GM21360 (cell line): ENCODE results near the gene MCFD2.
"Not testable (repeated sequence)": the region's sequence is repeated elsewhere in the genome, so short reads cannot be mapped to it uniquely, and the experiment has no call there.

ENCODE experiments used
- ATAC-seq: cut with Tn5 transposase; IDR thresholded peaks from one replicate; pipeline ENCODE4 v1.9.1; 2021; ENCODE audit warnings: mild to moderate bottlenecking, moderate library complexity; ENCODE audit not compliant: unreplicated experiment

The MCFD2 gene

DNA sequence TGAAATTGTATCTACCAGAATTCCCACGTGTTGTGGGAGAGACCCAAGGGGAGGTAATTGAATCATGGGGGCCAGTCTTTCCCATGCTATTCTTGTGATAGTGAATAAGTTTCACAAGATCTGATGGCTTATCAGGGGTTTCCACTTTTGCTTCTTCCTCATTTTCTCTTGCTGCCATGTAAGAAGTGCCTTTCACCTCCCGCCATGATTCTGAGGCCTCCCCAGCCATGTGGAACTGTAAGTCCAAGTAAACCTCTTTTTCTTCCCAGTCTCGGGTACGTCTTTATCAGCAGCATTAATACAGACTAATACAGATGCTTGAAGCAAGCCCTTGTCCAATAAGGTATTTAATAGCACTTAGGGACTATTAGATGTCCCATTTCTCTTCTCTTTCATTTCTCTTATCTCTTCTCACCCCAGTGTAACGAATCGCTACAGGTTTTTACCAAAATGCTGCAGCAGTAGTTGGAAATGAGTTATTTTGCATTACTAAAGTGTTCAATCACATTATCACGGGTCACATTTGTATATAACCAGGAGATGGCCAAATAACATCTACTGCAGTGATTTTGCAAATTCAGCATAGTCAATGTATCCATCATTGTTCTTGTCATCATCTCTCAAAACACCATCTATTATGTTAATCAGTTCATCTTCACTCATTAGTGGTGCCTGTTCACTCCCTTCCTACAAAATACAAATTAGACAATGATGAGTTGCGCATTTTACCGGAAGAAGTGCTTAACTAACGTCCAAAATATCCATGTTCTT is 10.5 kb downstream of the MCFD2 start:
- not testable (repeated sequence) for ATAC-seq

DNA sequence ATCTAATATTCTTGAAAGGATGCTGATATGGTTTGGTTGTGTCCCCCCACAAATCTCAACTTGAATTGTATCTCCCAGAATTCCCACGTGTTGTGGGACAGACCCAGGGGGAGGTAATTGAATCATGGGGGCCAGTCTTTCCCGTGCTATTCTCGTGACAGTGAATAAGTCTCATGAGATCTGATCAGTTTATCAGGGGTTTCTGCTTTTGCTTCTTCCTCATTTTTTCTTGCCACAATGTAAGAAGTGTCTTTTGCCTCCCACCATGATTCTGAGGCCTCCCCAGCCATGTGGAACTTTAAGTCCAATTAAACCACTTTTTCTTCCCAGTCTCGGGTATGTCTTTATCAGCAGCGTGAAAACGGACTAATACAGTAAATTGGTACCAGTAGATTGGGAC is 12.6 kb downstream of the MCFD2 start:
- ATAC-seq: not testable (repeated sequence)

DNA sequence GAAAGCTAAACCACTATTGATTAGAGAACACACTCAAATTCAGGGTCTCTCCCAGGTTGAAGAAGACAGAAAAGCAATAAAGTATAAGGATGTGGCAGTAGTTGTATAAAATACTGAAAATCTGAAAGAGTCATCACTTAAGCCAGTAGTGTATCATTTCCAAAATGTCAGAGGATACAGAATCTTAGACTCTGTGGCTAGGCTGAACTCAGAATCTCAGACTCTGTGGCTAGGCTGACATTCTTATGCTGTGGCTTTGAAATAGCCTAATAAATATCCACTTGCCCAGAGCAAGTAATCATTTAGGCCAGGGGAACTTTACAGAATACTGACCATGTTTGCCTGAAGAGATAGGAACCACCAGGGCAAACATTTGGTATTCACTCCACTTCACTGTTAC is 13.1 kb downstream of the MCFD2 start:
- ATAC-seq: no peak

DNA sequence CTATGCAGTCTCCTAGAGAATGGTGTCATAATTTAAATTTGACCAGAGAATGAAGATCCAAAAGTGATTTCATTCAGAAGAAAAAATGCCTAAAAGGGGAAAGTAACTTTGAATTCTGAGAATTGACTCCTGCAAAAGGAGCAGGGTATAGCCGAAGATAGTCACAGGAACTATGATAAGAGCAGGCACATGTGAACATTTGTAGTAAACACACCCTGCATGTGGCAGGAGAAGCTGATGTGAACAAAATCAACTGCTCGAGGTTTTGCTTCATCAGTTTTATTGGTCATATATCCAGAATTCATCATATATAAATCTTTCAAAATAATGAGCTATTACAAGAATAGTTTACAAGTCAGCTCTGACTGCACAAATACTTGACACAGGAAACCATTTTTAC is 14.0 kb downstream of the MCFD2 start:
- no peak for ATAC-seq

DNA sequence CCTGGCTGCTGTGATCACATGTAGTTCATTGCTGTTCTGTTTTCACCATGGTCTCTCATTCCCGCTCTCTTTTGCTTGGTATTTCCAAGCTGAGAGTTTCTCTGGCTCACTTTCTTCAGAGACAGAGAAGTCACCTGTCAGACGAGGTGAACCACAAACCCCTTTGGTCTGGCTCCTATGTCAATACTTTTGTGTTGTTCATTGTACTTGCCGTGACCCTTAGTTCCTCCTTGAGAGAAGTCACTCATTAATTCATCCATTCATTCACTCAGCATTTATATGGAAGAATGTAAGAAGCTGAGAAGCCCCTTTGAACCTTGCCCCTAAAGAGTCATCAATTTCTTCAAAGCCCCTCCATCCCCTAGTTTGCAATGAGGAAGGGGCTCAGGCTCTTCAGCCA is 15.2 kb downstream of the MCFD2 start:
- ATAC-seq: no peak

DNA sequence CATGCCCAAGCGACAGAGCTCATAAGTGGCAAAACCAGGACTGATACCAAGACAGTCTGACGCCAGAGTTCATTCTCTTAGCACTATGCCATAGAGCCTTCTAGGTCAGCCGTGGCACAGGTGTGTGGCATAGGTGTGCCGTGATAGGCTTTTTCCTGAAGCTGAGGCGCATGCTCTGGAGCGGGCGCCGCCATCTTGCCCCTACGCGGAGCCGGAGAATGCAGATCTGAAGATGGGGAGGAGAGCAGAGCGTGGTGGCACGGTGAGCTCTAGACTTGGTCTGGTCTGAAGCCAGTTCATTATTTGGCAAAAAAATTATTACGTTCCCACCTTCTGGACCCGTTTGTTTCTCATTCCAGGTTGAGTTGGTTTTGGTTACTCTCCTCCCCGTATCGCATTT is 16.6 kb downstream of the MCFD2 start:
- ATAC-seq: no peak

DNA sequence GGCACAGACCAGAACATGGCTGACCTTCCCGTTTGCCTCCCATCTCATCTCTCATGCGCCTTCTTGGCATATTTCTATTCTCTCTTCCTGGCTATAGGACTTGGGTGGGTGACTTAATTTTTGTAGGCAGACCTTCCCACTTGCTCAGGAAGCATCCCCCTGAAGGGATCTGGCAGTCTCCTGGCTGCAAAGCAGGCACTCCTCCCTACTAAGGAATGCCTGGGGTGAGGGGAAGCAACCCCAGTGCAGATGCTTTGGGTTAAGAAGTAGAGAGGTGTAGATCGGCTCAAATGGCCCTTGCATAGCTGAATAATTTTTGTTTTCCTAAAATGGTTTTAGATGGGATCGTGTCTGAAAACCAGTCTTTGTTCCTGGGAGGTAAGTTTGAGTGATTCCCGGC is 17.6 kb downstream of the MCFD2 start:
- no peak for ATAC-seq

DNA sequence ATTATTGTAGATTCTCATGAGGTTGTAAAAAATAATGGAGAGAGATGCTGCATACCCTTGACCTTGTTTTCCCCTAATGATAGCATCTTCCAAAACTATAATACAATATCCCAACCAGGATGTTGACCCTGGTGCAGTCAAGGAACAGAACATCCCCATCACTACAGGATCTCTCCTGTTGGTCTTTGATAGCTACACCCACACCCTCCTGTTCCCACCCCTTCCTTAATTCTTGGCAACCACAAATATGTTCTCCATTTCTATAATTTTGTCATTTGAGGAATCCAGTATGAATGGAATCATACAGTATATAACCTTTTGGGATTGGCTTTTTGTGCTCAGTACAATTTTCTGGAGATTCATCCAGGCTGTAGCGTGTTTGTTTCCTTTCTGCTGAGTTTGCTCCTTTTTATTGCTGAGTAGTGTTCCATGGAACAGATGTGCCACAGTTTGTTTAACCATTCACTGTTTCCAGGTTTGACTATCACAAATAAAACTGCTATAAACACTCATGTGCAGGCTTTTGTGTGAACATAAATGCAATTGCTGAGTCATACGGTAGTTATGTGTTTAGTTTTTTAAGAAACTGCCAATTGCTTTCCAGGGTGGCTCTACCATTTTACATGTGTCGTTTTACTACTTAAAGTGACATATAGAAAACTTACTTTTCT is 22.2 kb downstream of the MCFD2 start:
- ATAC-seq: no peak

DNA sequence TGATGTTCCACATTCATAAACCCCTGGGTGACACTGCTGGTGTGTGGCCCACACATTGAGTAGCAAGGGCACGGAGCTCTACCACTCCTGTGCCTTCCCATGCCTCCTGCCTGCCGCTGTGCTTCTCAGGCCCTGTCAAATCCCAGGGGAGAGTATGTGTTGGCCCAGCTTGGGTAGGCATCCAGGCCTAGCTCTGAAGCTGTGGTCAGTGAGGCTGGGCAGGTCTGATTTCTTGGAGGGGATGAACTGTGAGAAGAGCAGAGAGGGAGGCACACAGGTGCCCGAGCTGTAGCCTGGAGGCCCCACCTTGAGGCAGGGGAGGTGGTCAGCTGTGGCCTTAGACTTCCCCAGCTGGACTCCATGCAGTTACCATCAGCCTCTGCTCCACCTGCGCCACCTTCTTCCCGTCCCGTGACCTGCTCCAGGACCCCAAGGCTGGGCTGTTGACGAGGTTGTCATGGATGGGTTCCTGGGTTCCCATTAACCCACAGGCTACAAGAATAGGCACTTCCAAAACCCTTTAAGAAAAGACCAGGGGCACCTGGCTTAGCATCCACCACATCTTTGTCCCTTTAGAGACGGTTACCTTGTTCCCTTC is 23.6 kb downstream of the MCFD2 start:
- no peak for ATAC-seq

DNA sequence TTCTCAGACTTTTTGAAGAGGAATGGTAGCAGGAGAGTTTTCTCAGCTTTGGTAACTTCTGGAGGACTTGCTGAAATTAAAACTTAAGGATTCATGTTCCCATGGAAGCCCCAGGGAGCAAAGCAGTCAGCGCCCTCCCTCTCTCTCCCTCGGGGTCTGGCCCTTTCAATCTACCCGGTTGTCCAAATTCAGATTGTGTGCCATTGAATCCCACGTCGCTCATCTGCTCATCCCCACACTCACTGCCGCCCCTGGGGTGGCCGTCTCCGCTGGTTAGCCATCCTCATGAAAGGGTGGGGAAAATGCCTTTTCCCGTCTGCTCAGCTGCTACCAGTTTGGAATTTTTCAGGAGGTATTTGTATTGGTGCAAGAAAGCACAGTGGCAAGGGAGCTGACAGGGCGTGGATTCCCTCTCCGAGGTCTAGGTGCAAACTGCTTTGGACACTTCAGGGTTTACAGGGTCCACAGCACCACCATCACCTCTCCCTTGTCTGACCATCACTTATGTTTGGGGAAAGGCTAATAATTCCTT is 27.1 kb downstream of the MCFD2 start:
- ATAC-seq: no peak

DNA sequence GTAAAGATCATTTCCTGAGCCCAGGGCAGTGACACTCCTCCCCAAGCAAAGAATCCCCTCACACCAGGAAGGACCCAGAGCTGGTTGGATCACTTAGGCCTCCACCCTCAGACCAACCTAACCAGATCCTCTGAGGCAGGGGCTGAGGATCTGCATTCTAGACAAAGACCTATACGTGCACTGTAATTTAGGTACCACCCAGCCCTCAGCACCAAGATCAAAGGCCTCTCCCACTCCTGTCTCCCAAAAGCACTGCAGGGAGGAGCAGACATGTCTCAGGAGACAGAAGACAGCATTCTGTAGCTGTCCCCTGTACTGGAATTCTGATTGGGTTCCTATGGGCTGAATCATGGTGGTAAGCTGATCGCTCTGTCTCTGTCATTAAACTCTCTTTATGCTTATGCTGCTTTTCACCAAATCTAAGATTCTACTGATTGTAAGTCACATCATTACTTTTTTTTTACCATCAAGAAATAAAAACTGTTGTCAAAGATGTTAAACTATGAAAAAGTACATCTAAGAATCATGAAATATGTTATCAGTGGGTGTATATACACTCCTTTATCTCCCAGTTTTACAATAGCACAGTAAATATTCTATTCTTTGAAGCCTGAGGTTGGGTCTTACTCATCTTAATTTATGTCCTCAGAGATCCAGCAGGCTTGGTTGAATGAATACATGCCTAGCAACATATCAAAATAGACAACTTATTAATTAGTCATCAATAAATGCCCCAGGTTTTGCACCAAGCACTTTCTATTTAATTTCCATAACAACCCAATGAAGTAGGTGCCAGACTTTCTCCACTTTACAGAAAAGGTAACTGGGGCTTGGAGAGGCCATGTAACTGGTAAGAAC is 28.3 kb downstream of the MCFD2 start:
- no peak for ATAC-seq

DNA sequence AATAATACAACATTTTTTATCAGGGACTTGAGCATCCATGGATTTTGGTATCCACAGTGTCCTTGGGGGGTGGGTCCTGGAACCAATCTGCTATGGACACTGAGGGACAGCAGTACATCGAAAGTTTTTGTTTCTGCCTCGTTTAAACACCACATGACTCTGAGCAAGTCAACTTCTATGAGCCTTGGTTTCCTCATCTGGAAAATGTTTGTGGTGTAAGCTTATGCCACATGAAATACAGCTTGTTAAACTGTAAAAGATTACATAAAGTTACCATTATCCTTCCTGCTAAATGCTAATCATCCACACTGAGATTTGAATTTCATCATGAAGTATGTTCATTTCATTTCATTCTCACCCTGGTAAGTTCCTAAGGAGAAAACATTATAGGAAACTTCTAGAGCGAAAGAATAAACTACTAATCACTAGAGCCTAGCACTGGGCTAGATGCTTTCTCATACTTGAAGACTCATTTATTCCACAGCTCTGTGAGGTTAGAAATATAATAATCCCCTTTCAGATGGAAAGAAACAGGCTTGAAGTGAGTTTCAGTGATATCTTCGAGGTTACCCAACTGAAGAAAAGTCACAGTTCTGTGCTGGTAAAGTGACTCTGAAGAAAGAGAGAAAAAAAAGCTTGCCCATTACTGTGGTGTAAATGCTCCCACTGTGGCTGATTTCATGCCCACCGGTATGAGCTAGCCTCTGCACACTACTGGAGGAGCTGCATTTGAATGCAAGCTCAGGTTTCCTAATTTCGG is 29.2 kb downstream of the MCFD2 start:
- no peak for ATAC-seq

DNA sequence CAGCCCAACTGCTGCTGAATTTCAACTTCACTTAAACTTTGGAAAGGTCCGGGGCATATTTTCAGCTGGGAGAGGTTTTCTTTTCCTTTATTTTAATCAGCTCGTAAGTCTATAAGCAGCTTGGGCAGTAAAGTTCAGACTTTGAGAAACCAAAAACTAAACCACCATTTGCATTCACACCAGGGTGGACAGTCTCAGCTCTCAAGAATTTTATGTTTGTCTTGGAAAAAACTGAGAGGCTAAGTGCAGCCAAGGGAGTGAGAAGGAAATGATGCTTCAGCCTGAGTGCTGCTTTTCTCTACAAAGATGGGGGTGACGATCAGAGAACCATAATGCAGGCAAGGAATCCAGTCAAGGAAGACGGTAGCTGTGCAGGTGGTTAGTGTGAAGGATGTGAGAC is 30.2 kb downstream of the MCFD2 start:
- no peak for ATAC-seq

DNA sequence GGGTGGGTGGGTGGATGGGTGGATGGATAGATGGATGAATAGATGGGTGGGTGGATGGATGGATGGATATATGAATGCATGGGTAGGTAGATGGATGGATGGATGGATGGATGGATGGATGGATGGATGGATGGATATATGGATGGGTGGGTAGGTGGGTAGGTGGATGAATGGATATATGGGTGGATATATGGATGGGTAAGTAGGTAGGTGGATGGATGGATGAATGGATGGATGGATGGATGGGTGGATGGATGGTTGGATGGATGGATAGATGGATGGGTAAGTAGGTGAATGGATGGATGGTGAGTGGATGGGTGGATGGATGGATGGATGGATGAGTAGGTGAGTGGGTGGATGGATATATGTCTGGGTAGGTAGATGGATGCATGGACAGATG is 36.1 kb downstream of the MCFD2 start:
- ATAC-seq: no peak

DNA sequence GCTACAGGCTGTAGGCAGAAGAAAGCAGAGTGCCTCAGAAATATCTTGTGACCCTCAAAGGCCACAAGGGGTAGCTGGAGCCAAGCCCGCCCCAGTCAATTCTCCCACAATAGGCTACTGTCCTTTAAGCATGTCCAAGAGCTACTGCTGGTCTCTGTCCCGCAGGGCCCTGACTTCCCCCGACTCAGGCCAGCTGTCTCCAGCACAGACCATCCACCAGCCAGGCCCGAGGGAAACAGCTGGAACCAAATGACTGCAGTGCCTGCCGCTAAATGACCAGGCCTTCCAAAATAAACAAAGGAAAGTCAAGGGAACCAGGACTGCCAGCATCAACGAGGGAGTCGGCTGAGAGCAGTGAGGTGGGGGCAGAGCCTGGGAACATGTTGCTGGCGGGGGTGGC is 36.7 kb downstream of the MCFD2 start:
- ATAC-seq: no peak

DNA sequence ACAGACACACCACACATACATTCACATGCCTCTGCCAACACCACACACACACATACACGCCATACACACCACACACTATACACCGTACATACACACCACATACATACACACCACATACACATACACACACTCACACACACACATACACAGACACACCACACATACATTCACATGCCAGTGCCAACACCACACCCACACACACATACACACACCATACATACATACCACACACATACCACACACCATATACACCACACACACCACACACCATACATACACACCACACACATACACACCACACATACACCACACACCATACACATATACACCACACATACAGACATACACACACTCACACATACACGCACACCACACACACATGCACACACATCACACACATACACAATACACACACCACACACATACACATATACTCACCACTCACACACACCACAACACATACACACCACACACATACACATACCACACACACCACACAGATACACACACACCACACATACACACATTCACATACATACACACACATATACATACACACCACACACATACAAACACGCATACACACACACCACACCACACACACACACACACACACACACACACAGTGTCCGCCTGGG is 37.2 kb downstream of the MCFD2 start:
- ATAC-seq: no peak

DNA sequence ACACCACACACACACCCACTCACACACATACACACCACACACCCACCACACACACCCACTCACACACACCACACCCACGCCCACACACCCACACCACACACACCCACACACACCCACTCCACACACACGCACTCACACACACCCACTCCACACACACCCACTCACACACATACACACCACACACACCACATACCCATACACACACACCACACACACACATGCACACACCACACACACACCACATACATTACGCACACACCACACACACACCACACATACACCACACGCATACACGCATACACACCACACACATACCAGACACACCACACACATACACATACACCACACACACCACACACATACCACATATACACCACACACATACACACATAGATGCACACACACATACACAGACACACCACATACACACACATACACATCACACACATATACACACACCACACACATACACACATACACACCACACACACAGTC is 37.9 kb downstream of the MCFD2 start:
- ATAC-seq: no peak

DNA sequence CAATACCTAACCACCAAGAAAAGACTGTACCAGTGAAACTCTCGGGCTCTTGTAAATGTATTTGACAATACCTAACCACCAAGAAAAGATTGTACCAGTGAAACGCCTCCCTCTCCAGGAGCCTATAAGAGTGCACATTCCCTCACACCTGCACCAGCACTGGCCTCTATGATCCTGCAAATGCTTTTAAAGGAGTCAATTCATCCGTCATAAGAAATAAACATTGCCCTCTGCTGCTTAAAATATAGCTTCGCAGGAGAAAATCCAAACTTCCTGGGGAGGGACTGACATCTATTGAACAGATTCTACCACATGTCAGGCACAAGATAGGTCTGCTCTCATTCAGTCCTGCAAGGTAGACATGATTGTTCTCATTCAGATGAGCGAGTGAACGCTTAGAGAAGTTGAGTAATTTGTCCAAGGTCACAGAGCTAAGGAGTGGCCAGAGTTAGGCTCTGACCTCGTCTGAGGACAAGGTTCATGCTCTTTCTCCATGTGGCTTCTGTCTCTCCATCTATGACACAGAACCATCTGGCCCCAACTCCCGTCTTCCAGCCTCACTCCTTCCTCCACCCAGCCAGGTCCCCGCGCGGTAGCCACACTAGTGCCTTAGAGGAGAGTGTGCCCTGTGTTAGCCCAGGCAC is 38.7 kb downstream of the MCFD2 start:
- no peak for ATAC-seq
